Measurements from ENCODE around the gene TNFRSF18.

The TNFRSF18 gene

GRCh38 chr1:1165900-1166421, 40.4 kb downstream of the TNFRSF18 start:
- no peak for TF ChIP-seq CTCF (conservative IDR thresholded peaks at IDR 0.05; ENCODE audit: control insufficient read depth, insufficient read depth, low read depth, low read length)
- no peak for DNase-seq (ENCODE audit: low read depth)
- H3K4me3 ChIP-seq (ENCODE audit: control insufficient read depth, low read depth, low read length), result no peak overlapping the region

DNA sequence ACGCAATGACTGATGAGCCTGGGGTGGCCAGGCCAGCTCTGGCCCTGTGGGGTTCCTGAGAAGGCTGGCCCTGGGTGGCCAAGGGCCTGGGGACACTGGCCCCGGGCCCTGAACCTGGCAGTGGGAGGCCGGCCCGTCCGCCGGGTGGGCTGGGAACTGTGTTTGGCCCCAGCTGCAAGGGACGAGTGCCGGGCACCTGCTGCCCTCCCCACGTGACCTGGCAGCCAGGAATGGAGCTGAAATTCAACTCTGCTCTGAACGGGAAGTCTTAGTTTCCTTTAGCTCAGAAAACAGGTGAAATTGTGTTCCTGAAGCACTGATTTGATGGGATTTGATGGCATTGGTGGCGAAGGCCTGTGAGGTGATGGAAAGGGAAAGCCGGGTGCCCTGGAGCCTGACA, 40.9 kb downstream of the TNFRSF18 start:
- DNase-seq (ENCODE audit: low read depth), result no peak
- no peak for TF ChIP-seq CTCF (conservative IDR thresholded peaks at IDR 0.05; ENCODE audit: control insufficient read depth, insufficient read depth, low read depth, low read length)
- no peak overlapping the region for H3K4me3 ChIP-seq (ENCODE audit: control insufficient read depth, low read depth, low read length)

DNA sequence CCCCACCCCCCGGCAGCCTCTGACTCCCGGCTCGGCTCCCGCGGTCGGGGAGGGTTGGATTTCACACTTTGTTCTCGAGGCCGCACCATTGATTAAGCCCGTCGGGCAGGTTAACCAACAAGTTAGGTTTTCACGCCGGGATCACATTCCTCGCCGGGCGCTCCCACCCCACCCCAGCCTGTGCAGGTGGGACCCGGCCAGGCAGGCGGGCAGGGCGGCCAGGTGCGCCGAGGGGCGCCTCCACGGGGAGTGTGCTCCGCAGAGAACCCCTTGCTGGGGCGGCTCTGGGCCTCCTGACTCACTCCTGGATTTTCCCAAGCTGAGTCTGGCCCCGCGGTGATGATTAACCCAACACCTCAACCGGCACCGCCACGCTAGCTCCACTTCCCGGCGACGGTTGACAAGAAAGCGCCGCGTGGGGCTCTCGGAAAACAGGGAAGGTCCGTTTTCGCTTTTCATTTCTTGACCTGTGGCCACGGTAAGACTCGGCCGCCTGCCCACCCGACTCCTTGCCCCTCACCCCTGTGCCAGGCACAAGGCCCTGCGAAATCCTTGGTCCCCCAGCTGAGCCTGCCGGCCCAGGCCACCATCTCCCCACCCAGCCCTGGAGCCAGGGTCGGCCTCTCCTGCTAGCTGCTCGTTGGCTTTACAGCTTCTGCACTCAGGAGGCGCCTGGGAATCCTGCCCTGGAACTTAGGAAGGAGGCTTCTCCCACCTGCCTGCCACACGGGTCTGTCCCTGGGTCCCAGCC, 41.5 kb downstream of the TNFRSF18 start:
- H3K4me3 ChIP-seq (ENCODE audit: control insufficient read depth, low read depth, low read length), result no peak overlapping the region
- DNase-seq (ENCODE audit: low read depth), result no peak
- no peak for TF ChIP-seq CTCF (conservative IDR thresholded peaks at IDR 0.05; ENCODE audit: control insufficient read depth, insufficient read depth, low read depth, low read length)

DNA sequence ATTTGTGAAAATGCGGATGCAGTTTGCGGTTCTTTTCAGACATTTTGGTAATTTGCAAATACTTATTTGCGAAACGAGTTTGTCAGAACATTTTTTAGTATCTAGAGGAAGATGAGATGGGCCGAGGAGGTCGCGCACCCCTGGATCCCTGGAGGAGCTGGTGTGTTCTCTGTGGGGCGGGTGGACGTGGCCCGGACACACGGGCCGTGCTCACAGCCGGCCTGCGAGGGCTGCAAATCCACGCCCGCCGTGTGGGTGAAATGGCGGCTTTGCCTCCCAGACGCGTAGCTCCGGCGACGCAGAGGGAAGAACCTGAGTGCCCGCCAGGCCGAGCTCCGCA, 42.1 kb downstream of the TNFRSF18 start:
- no peak overlapping the region for H3K4me3 ChIP-seq (ENCODE audit: control insufficient read depth, low read depth, low read length)
- DNase-seq (ENCODE audit: low read depth), result no peak
- no peak for TF ChIP-seq CTCF (conservative IDR thresholded peaks at IDR 0.05; ENCODE audit: control insufficient read depth, insufficient read depth, low read depth, low read length)

DNA sequence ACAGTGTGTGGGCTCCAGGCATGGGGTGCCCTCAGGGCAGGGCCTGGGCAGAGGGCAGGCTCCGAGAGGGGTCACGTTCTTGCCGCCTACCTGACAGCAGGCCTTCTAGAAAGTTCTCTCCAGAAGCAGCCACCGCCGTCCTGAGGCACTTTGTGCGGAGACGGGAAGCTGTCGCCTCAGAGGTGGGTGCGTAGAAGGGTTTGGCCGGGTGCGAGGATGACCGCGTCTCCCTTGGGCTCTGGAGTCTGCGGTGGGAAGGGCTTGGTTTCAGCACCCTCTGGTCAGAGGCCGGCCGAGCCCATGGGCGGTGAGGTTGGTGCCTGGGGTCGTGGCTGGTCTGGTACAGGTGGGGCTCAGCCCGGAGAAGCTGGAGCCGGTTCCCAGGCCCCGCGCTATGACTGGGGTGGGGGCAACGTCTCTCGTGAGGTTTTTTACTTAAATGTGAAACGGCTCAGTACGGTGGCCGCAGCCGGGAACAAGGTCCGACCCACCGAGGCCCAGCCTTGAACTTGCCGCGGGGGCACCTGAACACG, 42.8 kb downstream of the TNFRSF18 start:
- DNase-seq (ENCODE audit: low read depth), result no peak
- no peak for TF ChIP-seq CTCF (conservative IDR thresholded peaks at IDR 0.05; ENCODE audit: control insufficient read depth, insufficient read depth, low read depth, low read length)
- no peak overlapping the region for H3K4me3 ChIP-seq (ENCODE audit: control insufficient read depth, low read depth, low read length)

- TF ChIP-seq CTCF (conservative IDR thresholded peaks at IDR 0.05; ENCODE audit: control insufficient read depth, insufficient read depth, low read depth, low read length), result no peak
- no peak overlapping the region for H3K4me3 ChIP-seq (ENCODE audit: control insufficient read depth, low read depth, low read length)
- DNase-seq (ENCODE audit: low read depth), result no peak
Observed at GRCh38 chr1:1162597-1163537, 43.5 kb downstream of the TNFRSF18 start.
